GM06990 (cell line): Measurements from ENCODE around the gene MCU.
"Not testable (repeated sequence)": the region's sequence is repeated elsewhere in the genome, so short reads cannot be mapped to it uniquely, and the experiment has no call there.

Experiments used
- DNase-seq: peaks from one replicate; pipeline ENCODE4 v3.0.0-alpha.2; 2011; ENCODE audit not compliant: insufficient read length; ENCODE audit errors: extremely low read depth
- H3K27me3 ChIP-seq: replicated peaks from 2 replicates; pipeline ENCODE4 v1.6.0; 2011; ENCODE audit warnings: low read length; ENCODE audit not compliant: control insufficient read depth, insufficient read depth
- H3K36me3 ChIP-seq: 2 replicates; pipeline ENCODE4 v1.5.1; 2011; ENCODE audit warnings: low read length; ENCODE audit not compliant: control insufficient read depth, insufficient read depth
- H3K4me3 ChIP-seq: replicated peaks from 2 replicates; pipeline ENCODE4 v1.5.1; 2011; ENCODE audit warnings: low read depth, mild to moderate bottlenecking, control low read depth, low read length
- CTCF ChIP-seq: IDR thresholded peaks from 2 replicates; pipeline ENCODE4 v1.5.1; 2011; ENCODE audit warnings: low read length, control low read depth, mild to moderate bottlenecking, inconsistent platforms; ENCODE audit not compliant: insufficient read depth, poor library complexity, severe bottlenecking

MCU gene

DNA sequence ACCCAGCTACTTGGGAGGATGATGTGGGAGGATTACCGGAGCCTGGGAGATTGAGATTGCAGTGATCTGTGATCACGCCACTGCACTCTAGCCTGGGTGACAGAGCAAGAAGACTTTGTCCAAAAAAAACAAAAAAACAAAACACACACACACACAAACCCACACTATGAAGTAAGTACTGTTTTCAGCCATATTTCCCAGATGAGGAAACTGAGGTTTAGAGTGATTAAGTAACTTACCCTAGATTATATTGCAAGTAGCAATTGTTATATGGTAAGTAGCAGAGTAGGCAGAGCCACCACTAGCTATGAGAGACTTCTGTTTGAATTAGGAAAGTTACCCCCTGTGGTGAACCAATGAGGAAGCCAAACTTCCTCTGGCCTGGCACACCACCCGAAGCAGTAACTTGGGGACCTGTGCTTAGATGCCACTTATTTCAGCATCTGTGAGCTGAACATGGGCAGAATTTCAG, 61.9 kb downstream of the MCU start:
- Histone ChIP-seq H3K4me3 (no peak overlapping the region), H3K27me3 (no peaks in the 10 kb centered on the region), H3K36me3 (no peaks in the 10 kb centered on the region)
- DNase-seq = no peak
- no peak for TF ChIP-seq CTCF

DNA sequence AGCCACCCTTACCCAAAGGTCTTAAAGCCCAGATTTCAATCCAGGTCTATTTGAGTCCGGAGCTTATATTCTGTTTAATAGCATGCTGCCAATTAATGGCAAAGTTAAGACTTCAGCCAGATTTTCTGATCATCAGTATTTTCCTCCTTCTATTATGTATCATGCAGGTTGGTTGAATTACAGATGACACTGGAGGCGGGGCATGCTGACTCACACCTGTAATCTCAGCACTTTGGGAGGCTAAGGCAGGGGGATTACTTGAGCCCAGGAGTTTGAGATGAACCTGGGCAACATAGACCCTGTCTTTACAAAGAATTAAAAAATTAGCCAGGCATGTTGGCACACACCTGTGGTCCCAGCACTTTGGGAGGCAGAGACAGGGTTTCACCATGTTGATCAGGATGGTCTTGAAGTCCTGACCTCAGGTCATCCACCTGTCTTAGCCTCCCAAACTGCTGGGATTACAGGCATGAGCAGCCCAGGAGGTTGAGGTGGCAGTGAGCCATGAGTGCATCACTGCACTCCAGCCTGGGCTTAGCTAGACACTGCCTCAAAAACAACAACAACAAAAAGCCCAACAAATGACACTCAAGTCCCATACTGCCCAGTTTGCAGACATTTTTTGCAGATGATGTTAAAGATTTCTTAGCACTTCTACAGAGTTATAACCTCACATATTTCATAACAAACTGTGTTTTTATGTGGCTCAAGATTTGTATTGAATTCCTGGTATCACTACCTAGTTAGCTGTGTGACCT, 62.5 kb downstream of the MCU start:
- DNase-seq = no peak
- TF ChIP-seq CTCF = no peak
- no peak overlapping the region for H3K4me3 ChIP-seq
- no peaks in the 10 kb centered on the region for H3K36me3 ChIP-seq
- no peaks in the 10 kb centered on the region for H3K27me3 ChIP-seq

DNA sequence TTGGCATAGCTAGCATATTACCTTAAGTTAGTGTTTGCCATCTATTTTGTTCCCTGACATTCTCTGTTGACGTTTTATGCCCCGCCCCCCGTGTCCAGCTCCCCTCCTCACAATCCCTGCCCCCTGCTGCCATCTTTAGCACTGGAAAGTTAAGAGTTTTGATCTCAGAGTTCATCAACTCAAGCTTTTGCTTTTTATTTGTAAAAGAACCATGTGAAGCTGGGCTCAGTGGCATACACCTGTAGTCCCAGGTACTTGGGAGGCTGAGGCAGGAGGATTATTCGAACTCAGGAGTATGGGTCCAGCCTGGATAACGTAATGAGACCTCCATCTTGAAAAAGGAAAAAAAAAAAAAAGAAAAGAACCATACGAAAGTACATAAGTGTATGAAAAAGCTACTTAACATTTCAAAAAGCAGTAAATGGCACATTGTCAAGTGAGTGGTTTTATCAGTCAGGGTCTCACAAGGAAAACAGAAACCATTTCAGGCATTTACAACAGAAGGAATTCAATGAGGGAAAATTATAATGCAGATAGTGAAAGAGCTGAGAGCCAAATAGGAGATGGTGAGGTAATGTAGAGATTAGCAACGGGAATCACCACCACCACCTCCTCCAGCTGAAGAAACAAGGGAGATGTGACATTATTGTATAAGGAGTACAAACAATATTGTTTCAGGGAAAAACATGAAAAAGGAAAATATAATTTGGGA, 64.9 kb downstream of the MCU start:
- H3K4me3 ChIP-seq = no peak overlapping the region
- TF ChIP-seq CTCF = no peak

DNA sequence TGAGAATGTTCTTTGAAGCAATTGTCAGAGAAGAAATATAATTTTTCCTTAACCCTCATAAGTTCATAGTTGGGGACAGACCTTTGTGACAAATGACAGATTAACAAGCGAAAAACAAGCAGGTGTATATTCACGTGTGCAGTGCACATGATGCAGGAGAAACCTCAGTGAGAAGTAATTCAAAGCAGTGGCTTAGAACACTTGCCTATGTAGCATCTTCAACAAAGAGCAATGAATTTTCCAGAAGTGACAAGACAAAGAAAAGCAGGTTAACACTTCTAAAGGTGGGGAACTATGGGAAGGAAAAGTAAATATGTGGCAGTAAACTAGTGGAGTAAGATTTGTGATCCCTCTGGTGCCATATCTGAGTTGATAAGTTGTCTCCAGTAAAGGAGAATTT, 65.8 kb downstream of the MCU start:
- DNase-seq = no peak
- Histone ChIP-seq H3K27me3 (no peaks in the 10 kb centered on the region), H3K36me3 (no peaks in the 10 kb centered on the region), H3K4me3 (no peak overlapping the region)
- TF ChIP-seq CTCF = no peak

More for the DNA sequence above, 64.9 kb downstream of the MCU start:
- no peaks in the 10 kb centered on the region for H3K36me3 ChIP-seq
- DNase-seq = no peak
- H3K27me3 ChIP-seq = no peaks in the 10 kb centered on the region

- DNase-seq, H3K36me3 ChIP-seq, H3K4me3 ChIP-seq, H3K27me3 ChIP-seq: not testable (repeated sequence)
Measured at GRCh38 chr10:72758930-72759329, 67.0 kb downstream of the MCU start.

GRCh38 chr10:72759584-72759983, 67.6 kb downstream of the MCU start:
- no peak for TF ChIP-seq CTCF

More at GRCh38 chr10:72759584-72759983, 67.6 kb downstream of the MCU start:
- no peak for DNase-seq
- Histone ChIP-seq H3K36me3 (no peaks in the 10 kb centered on the region), H3K27me3 (no peaks in the 10 kb centered on the region), H3K4me3 (no peak overlapping the region)
